Glutamatergic neuron (in vitro differentiated cells): ENCODE measurements around the gene SARS2. TPM values are rescaled to one million over a fixed set of nuclear protein-coding genes. Genes with fewer than 3 reads are reported as not detected.

Experiments used
- DNase-seq: peaks from one replicate; pipeline ENCODE4 v3.0.0; 2022
- H3K27ac Mint-ChIP-seq: one replicate; pipeline ENCODE4 v1.8.0; 2020; ENCODE audit warnings: mild to moderate bottlenecking, mixed read lengths, inconsistent platforms; ENCODE audit not compliant: unreplicated experiment
- H3K27me3 Mint-ChIP-seq: one replicate; pipeline ENCODE4 v1.8.0; 2020; ENCODE audit warnings: mild to moderate bottlenecking, moderate library complexity, mixed read lengths, inconsistent platforms; ENCODE audit not compliant: unreplicated experiment
- H3K36me3 Mint-ChIP-seq: one replicate; pipeline ENCODE4 v1.8.0; 2020; ENCODE audit warnings: mild to moderate bottlenecking, mixed read lengths, inconsistent platforms; ENCODE audit not compliant: unreplicated experiment
- H3K4me1 Mint-ChIP-seq: one replicate; pipeline ENCODE4 v1.8.0; 2020; ENCODE audit warnings: mild to moderate bottlenecking, low read depth, mixed read lengths, inconsistent platforms; ENCODE audit not compliant: unreplicated experiment
- H3K4me3 Mint-ChIP-seq: one replicate; pipeline ENCODE4 v1.8.0; 2020; ENCODE audit warnings: mild to moderate bottlenecking, mixed read lengths, inconsistent platforms; ENCODE audit not compliant: unreplicated experiment
- H3K9me3 Mint-ChIP-seq: one replicate; pipeline ENCODE4 v1.8.0; 2020; ENCODE audit warnings: mild to moderate bottlenecking, moderate library complexity, mixed read lengths, inconsistent platforms; ENCODE audit not compliant: unreplicated experiment
- total RNA-seq: library from RNA; stranded (reverse); fragmentation: NEBNext Ultra II Directional; extraction: Animal tissue kit (Norgen Biotek cat#: 25700); gene quantifications from one replicate; pipeline ENCODE4 v1.2.1, GENCODE V29; 2021; ENCODE audit not compliant: unreplicated experiment
- TF ChIP-seq, protein P1 (sequence below): fragments of 200-600 bp; sonication (generic); IDR thresholded peaks from one replicate; pipeline ENCODE4 v1.5.0; 2021; ENCODE audit not compliant: partially characterized antibody, unreplicated experiment

Gene SARS2
- total RNA-seq, 1 donor from 2014 or later, result 49.2 TPM

DNA sequence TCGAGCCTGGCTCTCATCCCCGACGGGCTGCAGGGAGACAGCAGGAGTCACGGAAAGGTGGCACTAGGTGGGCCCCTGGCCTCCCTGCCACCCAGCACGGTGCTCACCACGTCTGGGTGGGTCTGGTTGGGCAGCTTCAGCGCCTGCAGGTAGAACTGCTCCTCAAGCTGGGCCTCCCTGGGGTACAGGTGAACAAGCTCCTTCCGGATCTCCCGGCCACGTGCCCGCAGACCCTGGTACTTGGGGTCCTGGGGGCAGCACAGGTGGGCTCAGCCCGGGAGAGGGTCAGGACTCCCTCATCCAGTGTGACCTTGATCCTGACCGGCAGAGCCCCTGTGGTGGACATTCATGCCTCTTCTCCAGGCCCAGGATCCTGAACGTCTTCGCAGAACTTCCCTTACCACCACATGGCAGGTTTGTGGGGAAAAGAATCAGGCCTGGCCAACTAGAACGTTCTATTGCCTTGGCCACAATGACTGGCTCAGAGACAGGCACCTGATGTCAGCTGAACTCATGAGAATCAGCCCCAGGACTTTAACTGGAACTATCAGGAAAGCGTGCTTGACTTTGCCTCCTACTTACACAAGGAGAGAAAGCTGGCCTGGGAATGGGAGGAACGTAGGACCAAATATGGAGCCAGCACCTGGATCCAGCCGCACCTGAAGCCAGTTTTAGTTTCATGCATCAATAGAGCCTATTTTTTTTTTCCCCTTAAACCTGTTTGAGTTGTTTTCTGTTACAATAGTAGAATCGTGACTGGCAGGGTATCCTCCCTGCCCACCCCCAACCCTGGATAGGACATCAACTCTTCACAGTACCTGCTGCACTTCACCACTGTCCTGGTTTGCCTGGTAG, 8.9 kb downstream of the SARS2 start:
- no peak overlapping the region for H3K4me3 Mint-ChIP-seq
- no peak overlapping the region for H3K27ac Mint-ChIP-seq
- no peak for DNase-seq
- no peaks in the 10 kb centered on the region for H3K9me3 Mint-ChIP-seq
- no peaks in the 10 kb centered on the region for H3K36me3 Mint-ChIP-seq
- TF ChIP-seq, protein P1, sequence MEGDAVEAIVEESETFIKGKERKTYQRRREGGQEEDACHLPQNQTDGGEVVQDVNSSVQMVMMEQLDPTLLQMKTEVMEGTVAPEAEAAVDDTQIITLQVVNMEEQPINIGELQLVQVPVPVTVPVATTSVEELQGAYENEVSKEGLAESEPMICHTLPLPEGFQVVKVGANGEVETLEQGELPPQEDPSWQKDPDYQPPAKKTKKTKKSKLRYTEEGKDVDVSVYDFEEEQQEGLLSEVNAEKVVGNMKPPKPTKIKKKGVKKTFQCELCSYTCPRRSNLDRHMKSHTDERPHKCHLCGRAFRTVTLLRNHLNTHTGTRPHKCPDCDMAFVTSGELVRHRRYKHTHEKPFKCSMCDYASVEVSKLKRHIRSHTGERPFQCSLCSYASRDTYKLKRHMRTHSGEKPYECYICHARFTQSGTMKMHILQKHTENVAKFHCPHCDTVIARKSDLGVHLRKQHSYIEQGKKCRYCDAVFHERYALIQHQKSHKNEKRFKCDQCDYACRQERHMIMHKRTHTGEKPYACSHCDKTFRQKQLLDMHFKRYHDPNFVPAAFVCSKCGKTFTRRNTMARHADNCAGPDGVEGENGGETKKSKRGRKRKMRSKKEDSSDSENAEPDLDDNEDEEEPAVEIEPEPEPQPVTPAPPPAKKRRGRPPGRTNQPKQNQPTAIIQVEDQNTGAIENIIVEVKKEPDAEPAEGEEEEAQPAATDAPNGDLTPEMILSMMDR, result no peak
- no peaks in the 10 kb centered on the region for H3K27me3 Mint-ChIP-seq
- peaks cover 4% of the 10 kb centered on the region for H3K4me1 Mint-ChIP-seq

DNA sequence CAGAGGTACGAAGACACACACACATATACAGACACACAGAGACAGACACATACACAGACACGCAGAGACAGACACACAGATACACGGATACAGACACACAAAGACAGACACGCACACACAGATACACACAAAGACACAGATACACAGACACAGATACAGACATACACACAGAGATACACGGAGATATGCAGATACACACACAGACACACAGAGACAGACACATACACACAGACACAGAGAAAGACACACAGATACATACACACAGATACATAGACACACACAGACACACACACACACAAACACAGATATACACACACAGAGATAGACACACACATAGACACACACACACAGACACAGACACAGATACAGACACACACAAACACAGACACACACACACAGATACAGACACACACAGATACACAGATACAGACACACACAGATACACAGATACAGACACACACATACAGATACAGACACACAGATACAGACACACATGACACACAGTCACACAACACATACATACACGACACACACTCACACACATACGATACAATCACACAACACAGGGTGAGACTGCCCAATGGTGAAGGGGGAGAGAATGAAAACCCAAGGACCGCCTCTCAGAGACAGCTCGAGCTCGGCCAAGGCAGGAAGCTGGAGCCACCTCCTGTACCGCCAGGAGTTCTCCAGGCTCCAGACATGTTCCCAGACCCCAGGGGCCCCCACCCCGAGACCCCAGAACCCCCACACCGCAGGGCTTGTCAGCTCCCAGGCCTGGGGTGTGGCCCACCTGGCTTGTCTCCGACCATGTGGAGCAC, 9.8 kb downstream of the SARS2 start:
- H3K9me3 Mint-ChIP-seq, result peaks cover 3% of the 10 kb centered on the region
- no peaks in the 10 kb centered on the region for H3K36me3 Mint-ChIP-seq
- no peak overlapping the region for H3K4me3 Mint-ChIP-seq
- no peaks in the 10 kb centered on the region for H3K27me3 Mint-ChIP-seq
- no peak overlapping the region for H3K27ac Mint-ChIP-seq
- TF ChIP-seq, protein P1, result no peak
- DNase-seq, result no peak
- peaks cover 4% of the 10 kb centered on the region for H3K4me1 Mint-ChIP-seq

DNA sequence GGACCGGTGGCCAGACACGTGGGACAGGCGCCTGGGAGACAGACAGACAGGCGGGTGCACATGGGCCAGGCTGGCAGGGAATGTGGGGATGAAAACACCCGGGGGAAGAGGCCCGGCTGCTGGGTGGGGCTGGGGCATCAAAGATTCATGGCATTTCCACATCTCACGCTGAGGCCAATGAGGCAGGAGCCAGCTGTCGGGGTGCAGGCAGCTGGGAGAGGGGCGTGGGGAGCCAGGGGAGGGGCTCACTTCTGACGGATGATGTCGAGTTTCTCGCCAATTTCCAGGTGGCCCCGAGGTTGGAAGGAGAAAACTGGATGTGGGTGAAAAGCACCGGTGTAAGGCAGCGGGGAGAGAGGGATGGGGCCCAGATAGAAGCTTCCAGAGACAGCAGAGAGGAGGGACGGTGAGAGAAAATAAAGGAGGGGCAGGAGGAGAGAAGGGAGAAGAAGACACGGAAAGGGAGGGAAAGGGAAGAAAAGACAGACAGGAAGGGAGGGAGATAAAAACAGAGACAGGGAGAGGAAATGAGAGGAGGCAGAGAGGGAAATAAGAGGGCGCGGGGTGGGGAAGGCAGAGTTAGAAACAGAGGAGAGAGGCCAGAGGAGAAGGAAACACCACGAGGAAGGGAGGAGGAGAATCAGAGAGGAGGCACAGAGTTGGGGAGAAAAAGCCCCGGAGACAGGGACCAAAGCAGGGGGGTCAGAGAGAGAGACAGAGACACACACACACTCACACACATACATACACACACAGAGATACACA, 10.5 kb downstream of the SARS2 start:
- no peak for DNase-seq
- Mint-ChIP-seq H3K9me3 (peaks cover 3% of the 10 kb centered on the region), H3K36me3 (no peaks in the 10 kb centered on the region), H3K4me1 (peaks cover 6% of the 10 kb centered on the region), H3K27me3 (no peaks in the 10 kb centered on the region), H3K27ac (no peak overlapping the region), H3K4me3 (no peak overlapping the region)
- TF ChIP-seq, protein P1, result no peak

DNA sequence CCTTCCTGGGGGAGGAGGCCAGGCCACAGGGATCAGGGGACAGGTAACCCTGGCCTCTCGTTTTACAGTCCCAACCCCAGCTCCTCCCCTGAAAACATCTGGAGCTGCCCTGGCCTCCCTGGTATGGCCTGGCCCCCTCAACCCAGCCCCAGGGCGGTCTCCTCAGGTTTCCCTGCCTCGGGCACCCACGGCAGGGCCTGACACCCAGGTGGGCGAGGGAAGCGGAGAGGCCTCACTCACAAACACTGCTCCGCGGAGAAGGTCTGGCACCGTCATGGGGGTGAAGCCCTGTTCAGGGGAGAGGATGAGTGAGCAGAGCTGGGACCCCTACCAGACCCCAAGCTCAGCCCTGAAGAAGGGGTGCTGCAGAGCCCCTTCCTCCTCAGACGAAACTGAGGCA, 12.0 kb downstream of the SARS2 start:
- no peak for DNase-seq
- no peak overlapping the region for H3K4me3 Mint-ChIP-seq
- TF ChIP-seq, protein P1, result no peak
- H3K9me3 Mint-ChIP-seq, result peaks cover 3% of the 10 kb centered on the region
- peaks cover 3% of the 10 kb centered on the region for H3K27me3 Mint-ChIP-seq
- H3K4me1 Mint-ChIP-seq, result peaks cover 10% of the 10 kb centered on the region
- H3K36me3 Mint-ChIP-seq, result no peaks in the 10 kb centered on the region
- no peak overlapping the region for H3K27ac Mint-ChIP-seq
